HG02759 (cell line): ENCODE measurements around the gene SETD9.

Experiments
- ATAC-seq: cut with Tn5 transposase; IDR thresholded peaks from one replicate; pipeline ENCODE4 v1.9.1; 2021; ENCODE audit warnings: mild to moderate bottlenecking, moderate library complexity; ENCODE audit not compliant: unreplicated experiment

Gene SETD9

GRCh38 chr5:56909294-56910209, at the start of gene SETD9:
Gene SETD9 (plus strand): TSS chr5:56909596. CDS start chr5:56909646, 50 bp downstream.
- peak; percentile 89 for ATAC-seq

- no peak for ATAC-seq
Measured at GRCh38 chr5:56861893-56862485, 47.4 kb upstream of the SETD9 start.

GRCh38 chr5:56862909-56863308, 46.5 kb upstream of the SETD9 start:
- ATAC-seq = no peak

GRCh38 chr5:56871777-56872176, 37.6 kb upstream of the SETD9 start:
- no peak for ATAC-seq

- no peak for ATAC-seq
Measured at GRCh38 chr5:56873056-56873455, 36.3 kb upstream of the SETD9 start.

GRCh38 chr5:56876327-56876726, 33.1 kb upstream of the SETD9 start:
- ATAC-seq = no peak

- ATAC-seq = no peak
Measured at GRCh38 chr5:56881571-56881970, 27.8 kb upstream of the SETD9 start.

- ATAC-seq = no peak
Measured at GRCh38 chr5:56893251-56893951, 16.0 kb upstream of the SETD9 start.

GRCh38 chr5:56896763-56897162, 12.6 kb upstream of the SETD9 start:
- ATAC-seq = no peak

GRCh38 chr5:56898213-56898612, 11.2 kb upstream of the SETD9 start:
- ATAC-seq = no peak

GRCh38 chr5:56900395-56900794, 9.0 kb upstream of the SETD9 start:
- ATAC-seq = no peak

- no peak for ATAC-seq
Measured at GRCh38 chr5:56900858-56901578, 8.4 kb upstream of the SETD9 start.

GRCh38 chr5:56908942-56909293, 478 bp upstream of the SETD9 start:
- ATAC-seq = peak; percentile 36

GRCh38 chr5:56910210-56910965, 992 bp downstream of the SETD9 start:
- peak; percentile 27 for ATAC-seq

- no peak for ATAC-seq
Measured at GRCh38 chr5:56913766-56914165, 4.4 kb downstream of the SETD9 start.

- ATAC-seq = no peak
Measured at GRCh38 chr5:56914678-56915077, 5.3 kb downstream of the SETD9 start.

GRCh38 chr5:56917534-56917933, 8.1 kb downstream of the SETD9 start:
- ATAC-seq = no peak

GRCh38 chr5:56918054-56918453, 8.7 kb downstream of the SETD9 start:
- ATAC-seq = no peak

GRCh38 chr5:56919942-56920662, 10.7 kb downstream of the SETD9 start:
- no peak for ATAC-seq

GRCh38 chr5:56922922-56923321, 13.5 kb downstream of the SETD9 start:
- ATAC-seq = no peak
